ENCODE results near the gene SLC10A4.

The SLC10A4 gene

GRCh38 chr4:48490012-48490679, 7.0 kb downstream of the SLC10A4 start, which contains the start of gene ZAR1:
Gene ZAR1 (plus strand): TSS chr4:48490252. CDS start chr4:48490292, 40 bp downstream.
- DNase-seq (ENCODE audit: low read depth), result no peak

GRCh38 chr4:48490680-48491513, 7.8 kb downstream of the SLC10A4 start:
- no peak for DNase-seq (ENCODE audit: low read depth)

- DNase-seq (ENCODE audit: low read depth), result no peak
Observed at GRCh38 chr4:48491514-48492176, 8.5 kb downstream of the SLC10A4 start.

- DNase-seq (ENCODE audit: low read depth), result no peak
Observed at GRCh38 chr4:48493452-48494100, 10.4 kb downstream of the SLC10A4 start.

GRCh38 chr4:48495941-48496340, 12.8 kb downstream of the SLC10A4 start:
- DNase-seq (ENCODE audit: low read depth), result no peak

GRCh38 chr4:48498895-48499294, 15.8 kb downstream of the SLC10A4 start:
- DNase-seq (ENCODE audit: low read depth), result no peak

DNA sequence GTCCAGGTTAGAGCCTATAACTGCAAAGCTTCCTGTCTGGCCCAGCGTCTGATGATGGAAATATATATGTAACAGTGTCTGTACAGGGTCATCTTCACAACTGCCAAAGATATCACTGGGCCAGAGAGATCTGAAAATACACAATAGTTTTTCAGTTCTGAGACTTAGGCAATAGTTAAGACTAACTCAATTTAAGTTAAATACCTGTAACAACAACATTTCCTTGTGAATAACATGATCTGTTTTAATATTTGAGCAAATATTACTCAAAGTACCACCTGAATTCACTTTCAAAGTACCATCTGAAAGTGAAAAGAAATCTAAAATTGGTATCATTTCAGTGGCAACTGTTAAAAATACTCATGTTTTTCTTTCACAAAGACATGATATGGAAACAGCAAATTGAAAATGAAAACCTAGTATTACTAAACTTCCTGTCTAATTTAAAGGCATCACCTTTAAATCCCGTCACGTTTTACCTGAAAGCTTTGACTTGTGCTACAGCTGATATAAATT, 16.5 kb downstream of the SLC10A4 start:
- DNase-seq (ENCODE audit: low read depth), result no peak

GRCh38 chr4:48503233-48504025, 20.3 kb downstream of the SLC10A4 start:
- no peak for DNase-seq (ENCODE audit: low read depth)

DNA sequence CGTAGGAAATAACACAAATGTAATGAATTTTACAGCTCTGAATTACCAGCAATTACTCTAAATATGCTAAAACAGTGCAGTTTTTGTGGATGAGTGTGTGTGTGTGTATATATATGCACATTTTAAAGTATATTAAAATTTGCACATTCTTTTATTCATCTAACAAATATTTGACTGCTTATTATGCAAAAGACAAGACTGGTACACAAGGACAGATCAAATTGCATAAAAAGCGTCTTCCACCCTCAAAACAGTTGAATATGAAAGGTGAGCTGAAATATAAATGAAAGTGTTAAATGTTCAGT, 20.8 kb downstream of the SLC10A4 start:
- DNase-seq (ENCODE audit: low read depth), result no peak

DNA sequence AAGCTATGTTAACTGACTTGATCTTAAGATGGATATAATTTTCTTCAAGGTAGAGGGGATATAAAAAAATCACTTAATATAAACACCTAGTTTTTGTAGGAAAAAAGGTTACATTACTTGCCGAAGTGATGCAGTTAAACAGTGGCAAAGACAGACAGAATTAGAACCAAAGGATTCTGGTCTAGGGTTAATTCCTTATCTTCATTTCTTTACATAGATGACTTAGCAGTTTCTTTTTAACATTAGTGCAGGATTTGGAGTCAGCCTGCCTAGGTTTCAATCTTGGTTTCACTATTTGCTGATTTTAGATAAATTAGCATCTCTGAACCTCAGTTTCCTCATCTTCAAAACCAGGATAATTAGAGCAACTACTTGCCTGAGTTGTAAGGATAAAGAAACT, 21.2 kb downstream of the SLC10A4 start:
- no peak for DNase-seq (ENCODE audit: low read depth)

DNA sequence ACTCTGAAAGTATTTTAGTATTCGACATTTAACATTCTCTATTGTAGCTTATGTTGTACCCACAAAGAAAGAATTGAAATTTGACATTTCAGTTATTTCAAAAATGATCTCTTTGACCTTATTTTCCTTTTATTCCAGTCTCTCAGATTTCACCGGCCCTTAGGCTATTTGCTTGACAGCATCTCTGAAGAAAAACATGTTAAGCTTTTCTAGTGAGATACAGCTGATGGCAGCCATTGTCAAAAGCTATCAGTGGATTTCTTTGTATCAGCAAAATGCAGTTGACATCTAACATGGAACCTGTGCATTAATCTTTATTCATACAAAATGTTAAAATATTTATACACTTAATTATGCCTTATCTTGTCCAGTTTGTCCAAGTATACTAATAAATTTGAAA, 23.6 kb downstream of the SLC10A4 start:
- DNase-seq (ENCODE audit: low read depth), result no peak

- DNase-seq (ENCODE audit: low read depth), result peak; percentile 57
Observed at GRCh38 chr4:48509543-48509942, 26.4 kb downstream of the SLC10A4 start.

GRCh38 chr4:48518143-48518542, 35.0 kb downstream of the SLC10A4 start:
- no peak for DNase-seq (ENCODE audit: low read depth)

GRCh38 chr4:48526406-48526805, 43.3 kb downstream of the SLC10A4 start:
- no peak for DNase-seq (ENCODE audit: low read depth)

GRCh38 chr4:48538358-48538757, 55.2 kb downstream of the SLC10A4 start:
- DNase-seq (ENCODE audit: low read depth), result no peak
